Neuronal stem cell (in vitro differentiated cells): ENCODE measurements around the gene WWOX.
A peak's percentile ranks its signal among the peaks of the same experiment; 100 is the strongest.

Experiments
- DNase-seq: peaks from one replicate; pipeline ENCODE4 v3.0.0-alpha.2; 2013; ENCODE audit warnings: low spot score
- H2AFZ ChIP-seq: one replicate; pipeline ENCODE4 v1.6.1; 2013; ENCODE audit warnings: mild to moderate bottlenecking, low read length, inconsistent platforms
- H2AK5ac ChIP-seq: 2 replicates; pipeline ENCODE4 v1.6.1; 2013; ENCODE audit warnings: low read depth, mild to moderate bottlenecking, inconsistent platforms, low read length, moderate library complexity, mixed read lengths
- H2BK120ac ChIP-seq: 2 replicates; pipeline ENCODE4 v1.6.1; 2013; ENCODE audit warnings: low read depth, mild to moderate bottlenecking, inconsistent platforms, low read length, moderate library complexity, mixed read lengths
- H2BK12ac ChIP-seq: one replicate; pipeline ENCODE4 v1.6.1; 2013; ENCODE audit warnings: low read length, inconsistent platforms
- H2BK15ac ChIP-seq: 2 replicates; pipeline ENCODE4 v1.6.1; 2013; ENCODE audit warnings: mild to moderate bottlenecking, low read length, inconsistent platforms, mixed read lengths
- H2BK5ac ChIP-seq: one replicate; pipeline ENCODE4 v1.6.1; 2013; ENCODE audit warnings: inconsistent platforms, mild to moderate bottlenecking, low read length, moderate library complexity
- H3K14ac ChIP-seq: one replicate; pipeline ENCODE4 v1.6.1; 2013; ENCODE audit warnings: low read length, inconsistent platforms
- H3K18ac ChIP-seq: 2 replicates; pipeline ENCODE4 v1.6.1; 2013; ENCODE audit warnings: low read length, inconsistent platforms
- H3K23ac ChIP-seq: 2 replicates; pipeline ENCODE4 v1.6.1; 2013; ENCODE audit warnings: low read depth, mild to moderate bottlenecking, mixed read lengths, low read length, inconsistent platforms; ENCODE audit not compliant: poor library complexity
- H3K27ac ChIP-seq: replicated peaks from 3 replicates; pipeline ENCODE4 v1.5.1; 2013; ENCODE audit warnings: low read length, inconsistent platforms
- H3K27me3 ChIP-seq, 3 experiments: 2 replicates each; pipeline ENCODE4 v1.6.1; 2013; ENCODE audit warnings: low read length in 3 of 3, mild to moderate bottlenecking in 2 of 3, inconsistent platforms in 1 of 3, low read depth in 1 of 3, mixed read lengths in 1 of 3, moderate library complexity in 1 of 3; ENCODE audit not compliant: control insufficient read depth in 3 of 3, insufficient read depth in 3 of 3
- H3K36me3 ChIP-seq, 2 donors: replicated peaks in 1 of 2; 2 replicates each; pipeline ENCODE4 v1.6.1; 2013; ENCODE audit warnings: low read length in 2 of 2; ENCODE audit not compliant: control insufficient read depth in 2 of 2, insufficient read depth in 2 of 2
- H3K4ac ChIP-seq: 2 replicates; pipeline ENCODE4 v1.6.1; 2013; ENCODE audit warnings: inconsistent platforms, mild to moderate bottlenecking, low read length, moderate library complexity
- H3K4me1 ChIP-seq, 2 donors: 1 replicate in 1 of 2; 2 replicates in 1 of 2; pipeline ENCODE4 v1.6.1; 2013; ENCODE audit warnings: low read length in 2 of 2, low read depth in 1 of 2; ENCODE audit not compliant: control insufficient read depth in 2 of 2, insufficient read depth in 1 of 2
- H3K4me2 ChIP-seq: one replicate; pipeline ENCODE4 v1.6.1; 2013; ENCODE audit warnings: mild to moderate bottlenecking, low read length, inconsistent platforms; ENCODE audit not compliant: insufficient read depth, poor library complexity, severe bottlenecking
- H3K4me3 ChIP-seq, 2 donors: 2 replicates each; pipeline ENCODE4 v1.5.1; 2013; ENCODE audit warnings: low read length in 2 of 2, mild to moderate bottlenecking in 2 of 2, inconsistent platforms in 1 of 2, moderate library complexity in 1 of 2
- H3K79me1 ChIP-seq: one replicate; pipeline ENCODE4 v1.6.1; 2013; ENCODE audit warnings: low read depth, mild to moderate bottlenecking, inconsistent platforms, low read length, moderate library complexity
- H3K9ac ChIP-seq: one replicate; pipeline ENCODE4 v1.6.1; 2013; ENCODE audit warnings: mild to moderate bottlenecking, low read depth, low read length, inconsistent platforms; ENCODE audit not compliant: poor library complexity
- H3K9me3 ChIP-seq, 2 donors: replicated peaks in 1 of 2; 2 replicates each; pipeline versions ENCODE3 to v1.6.1; 2013; ENCODE audit warnings: low read length in 2 of 2, mild to moderate bottlenecking in 2 of 2, inconsistent platforms in 1 of 2, low read depth in 1 of 2, mixed read lengths in 1 of 2, moderate library complexity in 1 of 2; ENCODE audit not compliant: control insufficient read depth in 2 of 2, insufficient read depth in 1 of 2
- H4K8ac ChIP-seq: one replicate; pipeline ENCODE4 v1.6.1; 2013; ENCODE audit warnings: low read depth, mild to moderate bottlenecking, inconsistent platforms, low read length, moderate library complexity
- H4K91ac ChIP-seq: one replicate; pipeline ENCODE4 v1.6.1; 2013; ENCODE audit warnings: low read length, low read depth, mild to moderate bottlenecking, inconsistent platforms; ENCODE audit not compliant: poor library complexity
- WGBS, 2 donors: extraction: QIAGEN DNeasy Blood & Tissue Kit; methylation state at CpG; one replicate each; pipeline ENCODE4 v1.1.7; 2013; ENCODE audit warnings: missing lambda C conversion rate in 2 of 2, mixed read lengths in 1 of 2; ENCODE audit not compliant: insufficient read length in 2 of 2, insufficient replicate concordance in 1 of 2; ENCODE audit errors: extremely low coverage in 2 of 2; 5-methylcytosine and 5-hydroxymethylcytosine counted together

WWOX gene

GRCh38 chr16:78987666-78988065 is 888.2 kb downstream of the WWOX start:
- H3K9ac ChIP-seq: no peak overlapping the region
- no peak overlapping the region for H3K18ac ChIP-seq
- H2BK15ac ChIP-seq: no peak overlapping the region
- H3K27ac ChIP-seq: no peak overlapping the region
- no peak overlapping the region for H3K23ac ChIP-seq
- no peaks in the 10 kb centered on the region for H3K36me3 ChIP-seq
- DNase-seq: no peak
- H2BK12ac ChIP-seq: no peak overlapping the region
- H3K14ac ChIP-seq: no peak overlapping the region
- H3K27me3 ChIP-seq: peaks cover 0 to 2% (median 0%) of the 10 kb centered on the region in 3 experiments
- no peak overlapping the region for H4K91ac ChIP-seq
- no peak overlapping the region for H2BK5ac ChIP-seq
- H3K79me1 ChIP-seq: no peaks in the 10 kb centered on the region
- H4K8ac ChIP-seq: no peak overlapping the region
- no CpG with 5 or more reads among the region's 8 CpGs for WGBS, 2 donors
- no peak overlapping the region for H3K4ac ChIP-seq
- H3K4me2 ChIP-seq: no peak overlapping the region
- peaks cover 0 to 6% of the 10 kb centered on the region in 2 donors for H3K9me3 ChIP-seq
- no peak overlapping the region for H2BK120ac ChIP-seq
- no peak overlapping the region for H2AFZ ChIP-seq
- H3K4me3 ChIP-seq: no peak overlapping the region
- H2AK5ac ChIP-seq: no peak overlapping the region
- peaks cover 6 to 12% of the 10 kb centered on the region in 2 donors for H3K4me1 ChIP-seq

GRCh38 chr16:78988361-78988969 is 889.0 kb downstream of the WWOX start:
- Histone ChIP-seq H3K23ac (no peak overlapping the region), H3K4ac (no peak overlapping the region), H3K27me3 (peaks cover 0 to 2% (median 0%) of the 10 kb centered on the region in 3 experiments)

GRCh38 chr16:78990309-78990701 is 890.9 kb downstream of the WWOX start:
- Histone ChIP-seq H3K23ac (no peak overlapping the region), H3K27me3 (peaks cover 0 to 2% (median 0%) of the 10 kb centered on the region in 3 experiments), H4K91ac (no peak overlapping the region), H2BK15ac (no peak overlapping the region), H2AFZ (no peak overlapping the region), H3K27ac (no peak overlapping the region), H3K4ac (no peak overlapping the region), H3K36me3 (no peaks in the 10 kb centered on the region), H3K9me3 (no peaks in the 10 kb centered on the region), H3K79me1 (no peaks in the 10 kb centered on the region), H3K4me2 (no peak overlapping the region), H2AK5ac (no peak overlapping the region), H2BK120ac (no peak overlapping the region), H3K4me1 (peaks cover 8 to 20% of the 10 kb centered on the region in 2 donors), H3K18ac (peak overlapping the region; percentile 4), H2BK5ac (no peak overlapping the region), H3K4me3 (no peak overlapping the region), H3K9ac (no peak overlapping the region), H2BK12ac (no peak overlapping the region), H3K14ac (no peak overlapping the region), H4K8ac (no peak overlapping the region)
- WGBS, 2 donors: no CpG with 5 or more reads among the region's 5 CpGs
- DNase-seq: no peak

More at GRCh38 chr16:78988361-78988969, 889.0 kb downstream of the WWOX start:
- Histone ChIP-seq H2BK15ac (peak overlapping the region; percentile 28), H3K14ac (no peak overlapping the region), H3K79me1 (no peaks in the 10 kb centered on the region), H3K36me3 (no peaks in the 10 kb centered on the region), H3K4me2 (no peak overlapping the region), H2BK5ac (no peak overlapping the region), H2BK120ac (no peak overlapping the region), H3K9me3 (peaks cover 0 to 2% of the 10 kb centered on the region in 2 donors), H2BK12ac (no peak overlapping the region), H2AFZ (peak overlapping the region; percentile 30), H3K27ac (no peak overlapping the region), H3K9ac (no peak overlapping the region), H3K4me3 (no peak overlapping the region), H4K8ac (no peak overlapping the region), H3K18ac (peak overlapping the region; percentile 63), H4K91ac (no peak overlapping the region), H2AK5ac (no peak overlapping the region), H3K4me1 (peaks cover 6 to 12% of the 10 kb centered on the region in 2 donors)
- no CpG with 5 or more reads among the region's 9 CpGs for WGBS, 2 donors
- no peak for DNase-seq

GRCh38 chr16:78992001-78992400 is 892.5 kb downstream of the WWOX start:
- H3K4me1 ChIP-seq: peaks cover 8 to 20% of the 10 kb centered on the region in 2 donors
- H3K9me3 ChIP-seq: no peaks in the 10 kb centered on the region
- no peak overlapping the region for H3K4me2 ChIP-seq
- no peak overlapping the region for H2AK5ac ChIP-seq
- no peak overlapping the region for H3K9ac ChIP-seq
- no peak overlapping the region for H2BK5ac ChIP-seq
- no CpG with 5 or more reads among the region's 6 CpGs for WGBS, 2 donors
- H4K8ac ChIP-seq: no peak overlapping the region
- H2BK120ac ChIP-seq: no peak overlapping the region
- no peak overlapping the region for H2BK15ac ChIP-seq
- no peak overlapping the region for H3K4me3 ChIP-seq
- no peak overlapping the region for H3K14ac ChIP-seq
- no peak overlapping the region for H2BK12ac ChIP-seq
- H3K79me1 ChIP-seq: no peaks in the 10 kb centered on the region
- peaks cover 0 to 2% (median 0%) of the 10 kb centered on the region in 3 experiments for H3K27me3 ChIP-seq
- H3K36me3 ChIP-seq: no peaks in the 10 kb centered on the region
- H3K23ac ChIP-seq: no peak overlapping the region
- no peak for DNase-seq
- no peak overlapping the region for H3K4ac ChIP-seq
- H3K18ac ChIP-seq: no peak overlapping the region
- no peak overlapping the region for H2AFZ ChIP-seq
- no peak overlapping the region for H4K91ac ChIP-seq
- H3K27ac ChIP-seq: no peak overlapping the region
